Measurements from ENCODE around the gene CEP112. TPM values are rescaled to one million over a fixed set of nuclear protein-coding genes. Genes with fewer than 3 reads are reported as not detected.

The CEP112 gene
- polyA plus RNA-seq, 1 donor (not counting 4 experiments of a cell fraction or from before 2014, with no cell fraction given): 2.6 TPM

- Histone ChIP-seq H3K4me2 (ENCODE audit: control insufficient read depth, extremely low read depth, insufficient read depth, low read depth, low read length) (no peak overlapping the region), H3K27me3 (ENCODE audit: control insufficient read depth, extremely low read depth, insufficient read depth, low read length) (no peaks in the 10 kb centered on the region), H3K9ac (ENCODE audit: control insufficient read depth, extremely low read depth, insufficient read depth, low read length) (no peak overlapping the region), H4K20me1 (ENCODE audit: control insufficient read depth, extremely low read depth, insufficient read depth, low read length) (no peaks in the 10 kb centered on the region), H3K4me3 (ENCODE audit: control insufficient read depth in 2 of 3, extremely low read depth in 1 of 3, insufficient read depth in 2 of 3, low read depth in 1 of 3, low read length in 3 of 3) (no peak overlapping the region), H3K27ac (ENCODE audit: control insufficient read depth, insufficient read depth, low read length) (no peak overlapping the region), H3K4me1 (ENCODE audit: control insufficient read depth, extremely low read depth, insufficient read depth, low read length) (peaks cover 12% of the 10 kb centered on the region), H3K36me3 (ENCODE audit: control insufficient read depth in 2 of 2, extremely low read depth in 1 of 2, insufficient read depth in 2 of 2, low read length in 2 of 2) (no peaks in the 10 kb centered on the region), H3K79me2 (ENCODE audit: control insufficient read depth, insufficient read depth, low read length) (no peaks in the 10 kb centered on the region), H2AFZ (ENCODE audit: control insufficient read depth, low read length) (no peak overlapping the region), H3K9me1 (ENCODE audit: control insufficient read depth, extremely low read depth, insufficient read depth, low read length) (no peaks in the 10 kb centered on the region), H3K9me3 (ENCODE audit: control insufficient read depth, low read depth, low read length) (no peaks in the 10 kb centered on the region)
- DNase-seq (ENCODE audit: low read depth, low spot score) (no peak), FAIRE-seq (no peak)
- dilution Hi-C loops (cut with MboI; ENCODE audit: extremely low pct_ligation_motif_present, low sequenced_read_pairs): no loop called here
- TF ChIP-seq EZH2 (IDR thresholded peaks at IDR 0.05; ENCODE audit: low read length): no peak
- TF ChIP-seq, protein P1, sequence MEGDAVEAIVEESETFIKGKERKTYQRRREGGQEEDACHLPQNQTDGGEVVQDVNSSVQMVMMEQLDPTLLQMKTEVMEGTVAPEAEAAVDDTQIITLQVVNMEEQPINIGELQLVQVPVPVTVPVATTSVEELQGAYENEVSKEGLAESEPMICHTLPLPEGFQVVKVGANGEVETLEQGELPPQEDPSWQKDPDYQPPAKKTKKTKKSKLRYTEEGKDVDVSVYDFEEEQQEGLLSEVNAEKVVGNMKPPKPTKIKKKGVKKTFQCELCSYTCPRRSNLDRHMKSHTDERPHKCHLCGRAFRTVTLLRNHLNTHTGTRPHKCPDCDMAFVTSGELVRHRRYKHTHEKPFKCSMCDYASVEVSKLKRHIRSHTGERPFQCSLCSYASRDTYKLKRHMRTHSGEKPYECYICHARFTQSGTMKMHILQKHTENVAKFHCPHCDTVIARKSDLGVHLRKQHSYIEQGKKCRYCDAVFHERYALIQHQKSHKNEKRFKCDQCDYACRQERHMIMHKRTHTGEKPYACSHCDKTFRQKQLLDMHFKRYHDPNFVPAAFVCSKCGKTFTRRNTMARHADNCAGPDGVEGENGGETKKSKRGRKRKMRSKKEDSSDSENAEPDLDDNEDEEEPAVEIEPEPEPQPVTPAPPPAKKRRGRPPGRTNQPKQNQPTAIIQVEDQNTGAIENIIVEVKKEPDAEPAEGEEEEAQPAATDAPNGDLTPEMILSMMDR (optimal IDR thresholded peaks at IDR 0.05 in 1 of 3, IDR thresholded peaks at IDR 0.05 in 1 of 3, conservative IDR thresholded peaks at IDR 0.05 in 1 of 3; ENCODE audit: extremely low read depth in 1 of 3, insufficient read depth in 2 of 3, low read length in 3 of 3): no peak
Observed at GRCh38 chr17:65824901-65825300, 367.0 kb downstream of the CEP112 start.

DNA sequence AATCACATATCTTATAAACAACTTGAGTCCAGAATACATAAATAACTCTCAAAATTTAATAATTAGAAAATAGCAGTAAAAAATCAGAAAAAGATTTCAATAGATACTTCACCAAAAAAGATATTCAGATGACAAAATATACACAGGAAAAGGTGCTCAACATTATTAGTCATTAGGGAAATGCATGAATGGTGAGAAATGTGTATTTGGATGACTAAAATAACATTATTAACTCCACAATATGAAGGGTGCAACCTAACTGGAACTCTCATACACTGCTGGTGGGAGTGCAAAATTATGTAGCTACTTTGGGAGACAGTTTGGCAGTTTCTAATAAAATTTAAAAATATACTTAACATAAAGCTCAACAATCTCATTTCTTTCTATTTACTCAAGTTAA lies 368.2 kb downstream of the CEP112 start:
- H4K20me1 ChIP-seq (ENCODE audit: control insufficient read depth, extremely low read depth, insufficient read depth, low read length): no peaks in the 10 kb centered on the region
- no peak overlapping the region for H3K9ac ChIP-seq (ENCODE audit: control insufficient read depth, extremely low read depth, insufficient read depth, low read length)
- dilution Hi-C loops (cut with MboI; ENCODE audit: extremely low pct_ligation_motif_present, low sequenced_read_pairs): no loop called here
- FAIRE-seq (no peak), DNase-seq (ENCODE audit: low read depth, low spot score) (no peak)
- H3K27ac ChIP-seq (ENCODE audit: control insufficient read depth, insufficient read depth, low read length): no peak overlapping the region
- no peak overlapping the region for H3K4me2 ChIP-seq (ENCODE audit: control insufficient read depth, extremely low read depth, insufficient read depth, low read depth, low read length)
- no peaks in the 10 kb centered on the region for H3K36me3 ChIP-seq (ENCODE audit: control insufficient read depth in 2 of 2, extremely low read depth in 1 of 2, insufficient read depth in 2 of 2, low read length in 2 of 2)
- H3K4me1 ChIP-seq (ENCODE audit: control insufficient read depth, extremely low read depth, insufficient read depth, low read length): peaks cover 12% of the 10 kb centered on the region
- TF ChIP-seq, protein P1 (optimal IDR thresholded peaks at IDR 0.05 in 1 of 3, IDR thresholded peaks at IDR 0.05 in 1 of 3, conservative IDR thresholded peaks at IDR 0.05 in 1 of 3; ENCODE audit: extremely low read depth in 1 of 3, insufficient read depth in 2 of 3, low read length in 3 of 3): no peak
- no peak for TF ChIP-seq EZH2 (IDR thresholded peaks at IDR 0.05; ENCODE audit: low read length)
- H2AFZ ChIP-seq (ENCODE audit: control insufficient read depth, low read length): no peak overlapping the region
- H3K9me3 ChIP-seq (ENCODE audit: control insufficient read depth, low read depth, low read length): no peaks in the 10 kb centered on the region
- H3K27me3 ChIP-seq (ENCODE audit: control insufficient read depth, extremely low read depth, insufficient read depth, low read length): no peaks in the 10 kb centered on the region
- H3K79me2 ChIP-seq (ENCODE audit: control insufficient read depth, insufficient read depth, low read length): no peaks in the 10 kb centered on the region
- H3K9me1 ChIP-seq (ENCODE audit: control insufficient read depth, extremely low read depth, insufficient read depth, low read length): no peaks in the 10 kb centered on the region
- no peak overlapping the region for H3K4me3 ChIP-seq (ENCODE audit: control insufficient read depth in 2 of 3, extremely low read depth in 1 of 3, insufficient read depth in 2 of 3, low read depth in 1 of 3, low read length in 3 of 3)

Data from keratinocyte (primary cell).